Neural cell (in vitro differentiated cells): ENCODE data around the gene MAP3K14. TPM values are rescaled to one million over a fixed set of nuclear protein-coding genes. Genes with fewer than 3 reads are reported as not detected.

Source experiments
- H2AFZ ChIP-seq: fragments of 200-600, 300-800 bp; sonication (generic), shearing (Covaris generic); 2 replicates; pipeline ENCODE4 v1.6.0; 2014; ENCODE audit warnings: low read depth, mild to moderate bottlenecking, antibody characterized with exemption, low read length, moderate library complexity
- H3F3A ChIP-seq: fragments of 200-600 bp; shearing (Covaris generic); 2 replicates; pipeline ENCODE4 v1.6.1; 2016; ENCODE audit warnings: mild to moderate bottlenecking, moderate library complexity, mixed read lengths, antibody characterized with exemption, low read length; ENCODE audit not compliant: insufficient read depth, poor library complexity, severe bottlenecking
- H3K27ac ChIP-seq: fragments of 200-600, 300-800 bp; sonication (generic), shearing (Covaris generic); 2 replicates; pipeline ENCODE4 v1.5.1; 2014; ENCODE audit warnings: mild to moderate bottlenecking, low read length, moderate library complexity
- H3K27me3 ChIP-seq: fragments of 300-800, 200-600 bp; sonication (generic), shearing (Covaris generic); 2 replicates; pipeline ENCODE4 v1.6.0; 2014; ENCODE audit warnings: mild to moderate bottlenecking, low read depth, low read length, moderate library complexity; ENCODE audit not compliant: insufficient read depth
- H3K36me3 ChIP-seq: fragments of 300-800, 200-600 bp; sonication (generic), shearing (Covaris generic); 2 replicates; pipeline ENCODE4 v1.5.1; 2014; ENCODE audit warnings: mild to moderate bottlenecking, antibody characterized with exemption, low read length, moderate library complexity; ENCODE audit not compliant: insufficient read depth
- H3K4me2 ChIP-seq: fragments of 300-800, 200-600 bp; sonication (generic), shearing (Covaris generic); 2 replicates; pipeline ENCODE4 v1.6.0; 2014; ENCODE audit warnings: mild to moderate bottlenecking, low read length
- H3K4me3 ChIP-seq: fragments of 300-800, 200-600 bp; sonication (generic), shearing (Covaris generic); 2 replicates; pipeline ENCODE4 v1.5.1; 2014; ENCODE audit warnings: mild to moderate bottlenecking, low read length, moderate library complexity
- H3K79me2 ChIP-seq: fragments of 200-600 bp; shearing (Covaris generic); replicated peaks from 2 replicates; pipeline ENCODE4 v1.6.0; 2014; ENCODE audit warnings: mild to moderate bottlenecking, low read length, moderate library complexity; ENCODE audit not compliant: insufficient read depth
- H3K9ac ChIP-seq: fragments of 300-800, 200-600 bp; sonication (generic), shearing (Covaris generic); 2 replicates; pipeline ENCODE4 v1.6.1; 2016; ENCODE audit warnings: mild to moderate bottlenecking, low read length, mixed read lengths
- H3K9me2 ChIP-seq: fragments of 200-600 bp; shearing (Covaris generic); 2 replicates; pipeline ENCODE4 v1.6.1; 2016; ENCODE audit warnings: mild to moderate bottlenecking, low read length, mixed read lengths; ENCODE audit not compliant: insufficient read depth
- H3K9me3 ChIP-seq: fragments of 200-600, 300-800 bp; sonication (generic), shearing (Covaris generic); 2 replicates; pipeline ENCODE4 v1.6.1; 2016; ENCODE audit warnings: mild to moderate bottlenecking, mixed run types, low read length, moderate library complexity, mixed read lengths
- H4K20me1 ChIP-seq: fragments of 200-600 bp; shearing (Covaris generic); 2 replicates; pipeline ENCODE4 v1.6.1; 2016; ENCODE audit warnings: mild to moderate bottlenecking, mixed run types; ENCODE audit not compliant: insufficient read depth
- CTCF ChIP-seq: fragments of 450-650 bp; IDR thresholded peaks from 2 replicates; pipeline ENCODE4 v1.5.1; 2014; ENCODE audit warnings: antibody characterized with exemption, mild to moderate bottlenecking, moderate library complexity; ENCODE audit not compliant: poor library complexity, severe bottlenecking
- EZH2 ChIP-seq: fragments of 200-600, 300-800 bp; shearing (Covaris generic), sonication (generic); IDR thresholded peaks from 2 replicates; pipeline ENCODE4 v1.6.1; 2014; ENCODE audit warnings: antibody characterized with exemption, low read length, borderline replicate concordance, mild to moderate bottlenecking; ENCODE audit not compliant: insufficient read depth, poor library complexity, severe bottlenecking
- MXI1 ChIP-seq: fragments of 450-650 bp; conservative IDR thresholded peaks from 2 replicates; pipeline ENCODE4 v1.6.1; 2014; ENCODE audit warnings: antibody characterized with exemption, mild to moderate bottlenecking; ENCODE audit not compliant: poor library complexity, severe bottlenecking
- POLR2AphosphoS5 ChIP-seq: IDR thresholded peaks from 2 replicates; pipeline ENCODE4 v1.6.1; 2012
- RAD21 ChIP-seq: fragments of 450-650 bp; conservative IDR thresholded peaks from 2 replicates; pipeline ENCODE4 v1.6.1; 2014; ENCODE audit warnings: antibody characterized with exemption, mild to moderate bottlenecking, moderate library complexity
- SMC3 ChIP-seq: fragments of 450-650 bp; conservative IDR thresholded peaks from 2 replicates; pipeline ENCODE4 v1.6.1; 2014; ENCODE audit warnings: antibody characterized with exemption, mild to moderate bottlenecking, moderate library complexity; ENCODE audit not compliant: poor library complexity
- TAF1 ChIP-seq: IDR thresholded peaks from 2 replicates; pipeline ENCODE4 v1.6.1; 2012; ENCODE audit warnings: low read depth
- polyA plus RNA-seq: library from polyadenylated mRNA; depleted of rRNA; stranded (reverse); fragments of >200 nt; gene quantifications from 2 replicates; pipeline ENCODE4 v1.2.3, GENCODE V29; 2014
- TF ChIP-seq, protein P1 (sequence below): IDR thresholded peaks from 2 replicates; pipeline ENCODE4 v1.6.1; 2012; ENCODE audit warnings: borderline replicate concordance

The MAP3K14 gene
- polyA plus RNA-seq, 1 donor from 2014 or later = 6.7 TPM

DNA sequence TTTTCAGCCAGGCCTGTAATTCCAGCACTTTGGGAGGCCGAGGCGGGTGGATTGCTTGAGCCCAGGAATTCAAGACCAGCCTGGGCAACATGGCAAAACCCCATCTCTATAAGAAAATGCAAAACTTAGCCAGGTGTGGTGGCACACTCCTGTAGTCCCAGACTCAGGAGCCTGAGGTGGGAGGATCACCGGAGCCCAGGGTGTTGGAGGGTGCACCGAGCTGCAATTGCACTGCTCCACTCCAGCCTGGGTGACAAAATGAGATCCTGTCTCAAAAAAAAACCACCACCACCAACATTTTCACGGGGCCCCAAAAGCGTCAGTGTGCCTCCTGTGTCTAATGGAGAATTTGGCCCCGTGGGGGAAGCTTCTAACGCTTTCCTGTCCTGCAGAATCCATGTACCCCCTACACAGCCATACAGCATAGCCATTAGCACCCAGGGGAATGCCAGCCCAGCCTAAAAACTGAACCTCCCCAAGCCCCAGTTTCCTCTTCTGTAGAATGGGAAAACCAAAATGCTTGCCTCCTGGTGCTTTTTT is 22.2 kb upstream of the MAP3K14 start:
- H3K9me3 ChIP-seq = no peaks in the 10 kb centered on the region
- no peak overlapping the region for H3K9ac ChIP-seq

GRCh38 chr17:45338023-45338781 is 21.4 kb upstream of the MAP3K14 start:
- Histone ChIP-seq H3K27ac (no peak overlapping the region), H3F3A (no peaks in the 10 kb centered on the region), H3K9me3 (no peaks in the 10 kb centered on the region), H3K9ac (no peak overlapping the region), H3K79me2 (no peaks in the 10 kb centered on the region), H3K4me3 (no peak overlapping the region), H3K4me2 (no peak overlapping the region), H3K36me3 (no peaks in the 10 kb centered on the region), H3K9me2 (no peaks in the 10 kb centered on the region), H3K27me3 (no peaks in the 10 kb centered on the region), H2AFZ (no peak overlapping the region), H4K20me1 (no peaks in the 10 kb centered on the region)
- TF ChIP-seq CTCF (no peak), TAF1 (no peak), RAD21 (no peak)
- TF ChIP-seq, protein P1, sequence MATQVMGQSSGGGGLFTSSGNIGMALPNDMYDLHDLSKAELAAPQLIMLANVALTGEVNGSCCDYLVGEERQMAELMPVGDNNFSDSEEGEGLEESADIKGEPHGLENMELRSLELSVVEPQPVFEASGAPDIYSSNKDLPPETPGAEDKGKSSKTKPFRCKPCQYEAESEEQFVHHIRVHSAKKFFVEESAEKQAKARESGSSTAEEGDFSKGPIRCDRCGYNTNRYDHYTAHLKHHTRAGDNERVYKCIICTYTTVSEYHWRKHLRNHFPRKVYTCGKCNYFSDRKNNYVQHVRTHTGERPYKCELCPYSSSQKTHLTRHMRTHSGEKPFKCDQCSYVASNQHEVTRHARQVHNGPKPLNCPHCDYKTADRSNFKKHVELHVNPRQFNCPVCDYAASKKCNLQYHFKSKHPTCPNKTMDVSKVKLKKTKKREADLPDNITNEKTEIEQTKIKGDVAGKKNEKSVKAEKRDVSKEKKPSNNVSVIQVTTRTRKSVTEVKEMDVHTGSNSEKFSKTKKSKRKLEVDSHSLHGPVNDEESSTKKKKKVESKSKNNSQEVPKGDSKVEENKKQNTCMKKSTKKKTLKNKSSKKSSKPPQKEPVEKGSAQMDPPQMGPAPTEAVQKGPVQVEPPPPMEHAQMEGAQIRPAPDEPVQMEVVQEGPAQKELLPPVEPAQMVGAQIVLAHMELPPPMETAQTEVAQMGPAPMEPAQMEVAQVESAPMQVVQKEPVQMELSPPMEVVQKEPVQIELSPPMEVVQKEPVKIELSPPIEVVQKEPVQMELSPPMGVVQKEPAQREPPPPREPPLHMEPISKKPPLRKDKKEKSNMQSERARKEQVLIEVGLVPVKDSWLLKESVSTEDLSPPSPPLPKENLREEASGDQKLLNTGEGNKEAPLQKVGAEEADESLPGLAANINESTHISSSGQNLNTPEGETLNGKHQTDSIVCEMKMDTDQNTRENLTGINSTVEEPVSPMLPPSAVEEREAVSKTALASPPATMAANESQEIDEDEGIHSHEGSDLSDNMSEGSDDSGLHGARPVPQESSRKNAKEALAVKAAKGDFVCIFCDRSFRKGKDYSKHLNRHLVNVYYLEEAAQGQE = no peak

More for the DNA sequence above, 22.2 kb upstream of the MAP3K14 start:
- no peaks in the 10 kb centered on the region for H3K9me2 ChIP-seq
- no peaks in the 10 kb centered on the region for H3K27me3 ChIP-seq
- no peaks in the 10 kb centered on the region for H3F3A ChIP-seq
- no peak overlapping the region for H2AFZ ChIP-seq
- H4K20me1 ChIP-seq = no peaks in the 10 kb centered on the region
- no peak overlapping the region for H3K27ac ChIP-seq
- H3K79me2 ChIP-seq = no peaks in the 10 kb centered on the region
- TF ChIP-seq EZH2 = no peak
- no peak for TF ChIP-seq TAF1
- no peak overlapping the region for H3K4me3 ChIP-seq
- H3K4me2 ChIP-seq = no peak overlapping the region
- H3K36me3 ChIP-seq = no peaks in the 10 kb centered on the region

GRCh38 chr17:45336390-45337182 is 19.8 kb upstream of the MAP3K14 start:
- H3K36me3 ChIP-seq = no peaks in the 10 kb centered on the region
- H2AFZ ChIP-seq = no peak overlapping the region
- TF ChIP-seq POLR2AphosphoS5 = no peak
- TF ChIP-seq SMC3 = no peak
- TF ChIP-seq TAF1 = no peak
- no peak for TF ChIP-seq MXI1
- no peak overlapping the region for H3K27ac ChIP-seq
- no peak overlapping the region for H3K9ac ChIP-seq
- no peaks in the 10 kb centered on the region for H4K20me1 ChIP-seq
- H3K27me3 ChIP-seq = no peaks in the 10 kb centered on the region
- H3F3A ChIP-seq = no peaks in the 10 kb centered on the region
- H3K4me3 ChIP-seq = no peak overlapping the region
- no peaks in the 10 kb centered on the region for H3K9me3 ChIP-seq
- H3K79me2 ChIP-seq = no peaks in the 10 kb centered on the region
- H3K9me2 ChIP-seq = no peaks in the 10 kb centered on the region
- H3K4me2 ChIP-seq = no peak overlapping the region
